ENCODE measurements around the gene C10orf71. TPM values are rescaled to one million over a fixed set of nuclear protein-coding genes. Genes with fewer than 3 reads are reported as not detected.

The C10orf71 gene
- polyA plus RNA-seq, 1 donor = 41.8 TPM

GRCh38 chr10:49296836-49297235, 2.1 kb upstream of the C10orf71 start:
- no peak for DNase-seq

- no peak for DNase-seq
Measured at GRCh38 chr10:49297818-49298670, 926 bp upstream of the C10orf71 start.

GRCh38 chr10:49298671-49298982, 343 bp upstream of the C10orf71 start:
- DNase-seq = no peak

GRCh38 chr10:49299816-49300139, 808 bp downstream of the C10orf71 start:
- no peak for DNase-seq

- DNase-seq = no peak
Measured at GRCh38 chr10:49300140-49300974, 1.4 kb downstream of the C10orf71 start.

- no peak for DNase-seq
Measured at GRCh38 chr10:49301302-49301701, 2.3 kb downstream of the C10orf71 start.

GRCh38 chr10:49302088-49302487, 3.1 kb downstream of the C10orf71 start:
- no peak for DNase-seq

- no peak for DNase-seq
Measured at GRCh38 chr10:49303711-49304110, 4.7 kb downstream of the C10orf71 start.

- no peak for DNase-seq
Measured at GRCh38 chr10:49304137-49304536, 5.2 kb downstream of the C10orf71 start.

GRCh38 chr10:49307921-49308320, 9.0 kb downstream of the C10orf71 start:
- DNase-seq = no peak

GRCh38 chr10:49308881-49309280, 9.9 kb downstream of the C10orf71 start:
- no peak for DNase-seq

GRCh38 chr10:49309691-49310411, 10.9 kb downstream of the C10orf71 start:
- no peak for DNase-seq

GRCh38 chr10:49310460-49310859, 11.5 kb downstream of the C10orf71 start:
- no peak for DNase-seq

GRCh38 chr10:49310901-49311554, 12.1 kb downstream of the C10orf71 start:
- no peak for DNase-seq

GRCh38 chr10:49311555-49312236, 12.7 kb downstream of the C10orf71 start:
- DNase-seq = no peak

- no peak for DNase-seq
Measured at GRCh38 chr10:49312246-49312869, 13.4 kb downstream of the C10orf71 start.

GRCh38 chr10:49313501-49314070, 14.6 kb downstream of the C10orf71 start:
- DNase-seq = no peak

GRCh38 chr10:49314806-49315205, 15.8 kb downstream of the C10orf71 start:
- DNase-seq = no peak

GRCh38 chr10:49318028-49318427, 19.1 kb downstream of the C10orf71 start:
- no peak for DNase-seq

- DNase-seq = no peak
Measured at GRCh38 chr10:49318755-49319154, 19.8 kb downstream of the C10orf71 start.

GRCh38 chr10:49319206-49319605, 20.2 kb downstream of the C10orf71 start:
- no peak for DNase-seq

Data from hindlimb muscle (tissue), 1 donor.